Glutamatergic neuron (in vitro differentiated cells): ENCODE results near the gene TM9SF3. TPM values are rescaled to one million over a fixed set of nuclear protein-coding genes. Genes with fewer than 3 reads are reported as not detected.

Experiments
- DNase-seq: peaks from one replicate; pipeline ENCODE4 v3.0.0; 2022
- H3K27ac Mint-ChIP-seq: one replicate; pipeline ENCODE4 v1.8.0; 2020; ENCODE audit warnings: mild to moderate bottlenecking, mixed read lengths, inconsistent platforms; ENCODE audit not compliant: unreplicated experiment
- H3K27me3 Mint-ChIP-seq: one replicate; pipeline ENCODE4 v1.8.0; 2020; ENCODE audit warnings: mild to moderate bottlenecking, moderate library complexity, mixed read lengths, inconsistent platforms; ENCODE audit not compliant: unreplicated experiment
- H3K36me3 Mint-ChIP-seq: one replicate; pipeline ENCODE4 v1.8.0; 2020; ENCODE audit warnings: mild to moderate bottlenecking, mixed read lengths, inconsistent platforms; ENCODE audit not compliant: unreplicated experiment
- H3K4me1 Mint-ChIP-seq: one replicate; pipeline ENCODE4 v1.8.0; 2020; ENCODE audit warnings: mild to moderate bottlenecking, low read depth, mixed read lengths, inconsistent platforms; ENCODE audit not compliant: unreplicated experiment
- H3K4me3 Mint-ChIP-seq: one replicate; pipeline ENCODE4 v1.8.0; 2020; ENCODE audit warnings: mild to moderate bottlenecking, mixed read lengths, inconsistent platforms; ENCODE audit not compliant: unreplicated experiment
- H3K9me3 Mint-ChIP-seq: one replicate; pipeline ENCODE4 v1.8.0; 2020; ENCODE audit warnings: mild to moderate bottlenecking, moderate library complexity, mixed read lengths, inconsistent platforms; ENCODE audit not compliant: unreplicated experiment
- total RNA-seq: library from RNA; stranded (reverse); fragmentation: NEBNext Ultra II Directional; extraction: Animal tissue kit (Norgen Biotek cat#: 25700); gene quantifications from one replicate; pipeline ENCODE4 v1.2.1, GENCODE V29; 2021; ENCODE audit not compliant: unreplicated experiment
- TF ChIP-seq, protein P1 (sequence below): fragments of 200-600 bp; sonication (generic); IDR thresholded peaks from one replicate; pipeline ENCODE4 v1.5.0; 2021; ENCODE audit not compliant: partially characterized antibody, unreplicated experiment

TM9SF3 gene
- total RNA-seq, 1 donor from 2014 or later, result 99.1 TPM

- Mint-ChIP-seq H3K4me3 (no peak overlapping the region), H3K36me3 (no peaks in the 10 kb centered on the region)
These were observed 44.9 kb downstream of the TM9SF3 start for GRCh38 chr10:96541921-96542320.

GRCh38 chr10:96540240-96540639 lies 46.6 kb downstream of the TM9SF3 start:
- TF ChIP-seq, protein P1, sequence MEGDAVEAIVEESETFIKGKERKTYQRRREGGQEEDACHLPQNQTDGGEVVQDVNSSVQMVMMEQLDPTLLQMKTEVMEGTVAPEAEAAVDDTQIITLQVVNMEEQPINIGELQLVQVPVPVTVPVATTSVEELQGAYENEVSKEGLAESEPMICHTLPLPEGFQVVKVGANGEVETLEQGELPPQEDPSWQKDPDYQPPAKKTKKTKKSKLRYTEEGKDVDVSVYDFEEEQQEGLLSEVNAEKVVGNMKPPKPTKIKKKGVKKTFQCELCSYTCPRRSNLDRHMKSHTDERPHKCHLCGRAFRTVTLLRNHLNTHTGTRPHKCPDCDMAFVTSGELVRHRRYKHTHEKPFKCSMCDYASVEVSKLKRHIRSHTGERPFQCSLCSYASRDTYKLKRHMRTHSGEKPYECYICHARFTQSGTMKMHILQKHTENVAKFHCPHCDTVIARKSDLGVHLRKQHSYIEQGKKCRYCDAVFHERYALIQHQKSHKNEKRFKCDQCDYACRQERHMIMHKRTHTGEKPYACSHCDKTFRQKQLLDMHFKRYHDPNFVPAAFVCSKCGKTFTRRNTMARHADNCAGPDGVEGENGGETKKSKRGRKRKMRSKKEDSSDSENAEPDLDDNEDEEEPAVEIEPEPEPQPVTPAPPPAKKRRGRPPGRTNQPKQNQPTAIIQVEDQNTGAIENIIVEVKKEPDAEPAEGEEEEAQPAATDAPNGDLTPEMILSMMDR, result no peak
- Mint-ChIP-seq H3K27ac (no peak overlapping the region), H3K4me3 (no peak overlapping the region), H3K36me3 (no peaks in the 10 kb centered on the region), H3K9me3 (no peaks in the 10 kb centered on the region), H3K27me3 (no peaks in the 10 kb centered on the region), H3K4me1 (no peaks in the 10 kb centered on the region)
- DNase-seq, result no peak

More at GRCh38 chr10:96541921-96542320, 44.9 kb downstream of the TM9SF3 start:
- Mint-ChIP-seq H3K27ac (no peak overlapping the region), H3K9me3 (no peaks in the 10 kb centered on the region), H3K4me1 (no peaks in the 10 kb centered on the region), H3K27me3 (no peaks in the 10 kb centered on the region)
- TF ChIP-seq, protein P1, result no peak
- no peak for DNase-seq

- no peaks in the 10 kb centered on the region for H3K36me3 Mint-ChIP-seq
- H3K27me3 Mint-ChIP-seq, result no peaks in the 10 kb centered on the region
- DNase-seq, result no peak
These were observed 48.1 kb downstream of the TM9SF3 start for GRCh38 chr10:96538683-96539082.

GRCh38 chr10:96536129-96536528 lies 50.7 kb downstream of the TM9SF3 start:
- TF ChIP-seq, protein P1, result no peak
- DNase-seq, result no peak
- Mint-ChIP-seq H3K4me3 (no peak overlapping the region), H3K27ac (no peak overlapping the region), H3K9me3 (no peaks in the 10 kb centered on the region), H3K4me1 (no peaks in the 10 kb centered on the region), H3K27me3 (peaks cover 2% of the 10 kb centered on the region), H3K36me3 (no peaks in the 10 kb centered on the region)

More at GRCh38 chr10:96538683-96539082, 48.1 kb downstream of the TM9SF3 start:
- Mint-ChIP-seq H3K4me1 (no peaks in the 10 kb centered on the region), H3K27ac (no peak overlapping the region), H3K9me3 (no peaks in the 10 kb centered on the region), H3K4me3 (no peak overlapping the region)
- TF ChIP-seq, protein P1, result no peak

- H3K9me3 Mint-ChIP-seq, result no peaks in the 10 kb centered on the region
- H3K27me3 Mint-ChIP-seq, result peaks cover 2% of the 10 kb centered on the region
- TF ChIP-seq, protein P1, result no peak
- H3K4me1 Mint-ChIP-seq, result no peaks in the 10 kb centered on the region
- H3K27ac Mint-ChIP-seq, result no peak overlapping the region
- no peak overlapping the region for H3K4me3 Mint-ChIP-seq
- DNase-seq, result no peak
- H3K36me3 Mint-ChIP-seq, result no peaks in the 10 kb centered on the region
These were observed 54.3 kb downstream of the TM9SF3 start for GRCh38 chr10:96532523-96532922.
